AG09309 (cell line): Measurements from ENCODE around the gene SMAD9.

Experiments
- DNase-seq: peaks from one replicate; pipeline ENCODE4 v3.0.0-alpha.2; 2010; ENCODE audit warnings: low read depth
- H3K4me3 ChIP-seq: 2 replicates; pipeline ENCODE4 v1.5.1; 2011; ENCODE audit warnings: mild to moderate bottlenecking, low read depth, low read length, moderate library complexity; ENCODE audit not compliant: control insufficient read depth
- CTCF ChIP-seq: IDR thresholded peaks from 2 replicates; pipeline ENCODE4 v1.5.1; 2011; ENCODE audit warnings: mild to moderate bottlenecking, low read depth, low read length, inconsistent platforms; ENCODE audit not compliant: insufficient read depth, control insufficient read depth; ENCODE audit errors: missing control alignments

SMAD9 gene

GRCh38 chr13:36815062-36815461 lies 105.0 kb downstream of the SMAD9 start:
- H3K4me3 ChIP-seq = no peak overlapping the region
- DNase-seq = no peak
- peak; percentile 33 for TF ChIP-seq CTCF

- H3K4me3 ChIP-seq = no peak overlapping the region
- no peak for DNase-seq
- TF ChIP-seq CTCF = no peak
Observed at GRCh38 chr13:36814465-36814864, 105.6 kb downstream of the SMAD9 start.

- no peak for TF ChIP-seq CTCF
- no peak overlapping the region for H3K4me3 ChIP-seq
- DNase-seq = no peak
Observed at GRCh38 chr13:36813225-36813624, 106.8 kb downstream of the SMAD9 start.

- no peak overlapping the region for H3K4me3 ChIP-seq
- no peak for TF ChIP-seq CTCF
- DNase-seq = no peak
Observed at GRCh38 chr13:36807616-36808015, 112.4 kb downstream of the SMAD9 start.

- TF ChIP-seq CTCF = no peak
- DNase-seq = no peak
- H3K4me3 ChIP-seq = no peak overlapping the region
Observed at GRCh38 chr13:36806102-36806501, 113.9 kb downstream of the SMAD9 start.

- DNase-seq = no peak
- no peak for TF ChIP-seq CTCF
Observed at GRCh38 chr13:36804588-36804987, 115.5 kb downstream of the SMAD9 start.

GRCh38 chr13:36801035-36801434 lies 119.0 kb downstream of the SMAD9 start:
- TF ChIP-seq CTCF = no peak
- H3K4me3 ChIP-seq = no peak overlapping the region
- DNase-seq = no peak

More at GRCh38 chr13:36804588-36804987, 115.5 kb downstream of the SMAD9 start:
- H3K4me3 ChIP-seq = no peak overlapping the region
